HUES64 (cell line): ENCODE results near the gene USP17L5.
"Not testable (repeated sequence)": the region's sequence is repeated elsewhere in the genome, so short reads cannot be mapped to it uniquely, and the experiment has no call there.

ENCODE experiments used
- H3K27ac ChIP-seq: 2 replicates; pipeline ENCODE4 v1.7.0; 2013; ENCODE audit warnings: low read depth, low read length, inconsistent platforms
- H3K27me3 ChIP-seq: 2 replicates; pipeline ENCODE4 v1.6.1; 2013; ENCODE audit warnings: mild to moderate bottlenecking, low read length; ENCODE audit not compliant: insufficient read depth
- H3K36me3 ChIP-seq: 2 replicates; pipeline ENCODE4 v1.6.1; 2013; ENCODE audit warnings: mild to moderate bottlenecking, low read length; ENCODE audit not compliant: insufficient read depth
- H3K4me1 ChIP-seq: 2 replicates; pipeline ENCODE4 v1.6.1; 2013; ENCODE audit warnings: mild to moderate bottlenecking, low read length, moderate library complexity; ENCODE audit not compliant: insufficient read depth
- H3K4me3 ChIP-seq: 2 replicates; pipeline ENCODE4 v1.5.1; 2013; ENCODE audit warnings: mild to moderate bottlenecking, low read length, moderate library complexity
- H3K9ac ChIP-seq: 2 replicates; pipeline ENCODE4 v1.6.1; 2013; ENCODE audit warnings: mild to moderate bottlenecking, low read depth, low read length
- H3K9me3 ChIP-seq: 2 replicates; pipeline ENCODE4 v1.6.1; 2013; ENCODE audit warnings: low read depth, low read length; ENCODE audit not compliant: insufficient read depth
- WGBS: fragments of 150-250, 120-280 bp; methylation state at CpG from one replicate; pipeline ENCODE4 v1.1.7; 2013; ENCODE audit warnings: missing lambda C conversion rate; 5-methylcytosine and 5-hydroxymethylcytosine counted together

Gene USP17L5

GRCh38 chr4:9381012-9381534 is 41.9 kb downstream of the USP17L5 start:
- not testable (repeated sequence) for H3K9ac ChIP-seq, H3K36me3 ChIP-seq, H3K27ac ChIP-seq, H3K4me1 ChIP-seq, H3K9me3 ChIP-seq, H3K27me3 ChIP-seq
- WGBS = 64% methylated on average over 28 of the region's 36 CpGs
- H3K4me3 ChIP-seq = peak overlapping the region; percentile 34

- no peaks in the 10 kb centered on the region for H3K9me3 ChIP-seq
- H3K4me3 ChIP-seq = no peak overlapping the region
- H3K27ac ChIP-seq = no peak overlapping the region
- no peaks in the 10 kb centered on the region for H3K36me3 ChIP-seq
- H3K4me1 ChIP-seq = no peaks in the 10 kb centered on the region
- H3K9ac ChIP-seq = no peak overlapping the region
- 70% methylated on average over 1 of the region's 1 CpG for WGBS
- H3K27me3 ChIP-seq = no peaks in the 10 kb centered on the region
These were observed 44.9 kb downstream of the USP17L5 start for GRCh38 chr4:9384126-9384525.

GRCh38 chr4:9389001-9389400 is 49.8 kb downstream of the USP17L5 start:
- not testable (repeated sequence) for H3K27me3 ChIP-seq, H3K9ac ChIP-seq, H3K4me3 ChIP-seq, H3K9me3 ChIP-seq, H3K36me3 ChIP-seq, H3K4me1 ChIP-seq, H3K27ac ChIP-seq
- WGBS = 84% methylated on average over 2 of the region's 2 CpGs
